ENCODE measurements around the gene CCDC91. TPM values are rescaled to one million over a fixed set of nuclear protein-coding genes. Genes with fewer than 3 reads are reported as not detected.

CCDC91 gene
- total RNA-seq, 1 donor from 2014 or later, result 51.3 TPM

DNA sequence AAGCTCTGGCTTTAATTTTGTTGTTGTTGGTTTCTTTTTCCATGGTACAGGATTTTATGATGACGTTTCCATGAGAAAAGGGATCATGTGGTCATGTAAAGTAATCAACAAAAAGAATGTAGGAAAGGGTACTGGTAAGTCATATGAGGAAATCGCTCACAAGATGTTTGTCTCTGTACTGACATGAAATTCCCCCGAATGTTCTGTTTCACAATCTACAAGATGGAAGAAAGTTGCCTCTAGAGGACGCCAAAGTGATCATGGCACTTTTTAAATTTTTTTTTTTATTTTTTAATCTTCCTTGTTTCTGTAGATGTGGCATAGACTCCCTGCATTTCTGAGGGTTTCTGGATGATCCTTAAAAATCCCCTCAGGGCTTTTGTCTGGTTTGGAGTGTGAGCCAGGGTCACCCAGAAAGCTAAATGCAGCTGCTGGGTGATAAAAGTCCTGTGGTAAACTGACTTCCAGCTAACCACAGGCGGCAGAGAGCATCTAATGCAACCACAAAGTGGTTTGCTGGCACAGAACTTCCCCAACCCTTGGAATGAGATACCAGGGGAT, 393.5 kb downstream of the CCDC91 start:
- Mint-ChIP-seq H3K36me3 (ENCODE audit: insufficient read depth) (no peaks in the 10 kb centered on the region), H3K27ac (no peak overlapping the region), H3K4me1 (ENCODE audit: low read depth) (no peaks in the 10 kb centered on the region), H3K27me3 (no peaks in the 10 kb centered on the region), H3K9me3 (ENCODE audit: low read depth) (no peaks in the 10 kb centered on the region), H3K4me3 (ENCODE audit: low read depth) (no peak overlapping the region)
- TF ChIP-seq, protein P1, sequence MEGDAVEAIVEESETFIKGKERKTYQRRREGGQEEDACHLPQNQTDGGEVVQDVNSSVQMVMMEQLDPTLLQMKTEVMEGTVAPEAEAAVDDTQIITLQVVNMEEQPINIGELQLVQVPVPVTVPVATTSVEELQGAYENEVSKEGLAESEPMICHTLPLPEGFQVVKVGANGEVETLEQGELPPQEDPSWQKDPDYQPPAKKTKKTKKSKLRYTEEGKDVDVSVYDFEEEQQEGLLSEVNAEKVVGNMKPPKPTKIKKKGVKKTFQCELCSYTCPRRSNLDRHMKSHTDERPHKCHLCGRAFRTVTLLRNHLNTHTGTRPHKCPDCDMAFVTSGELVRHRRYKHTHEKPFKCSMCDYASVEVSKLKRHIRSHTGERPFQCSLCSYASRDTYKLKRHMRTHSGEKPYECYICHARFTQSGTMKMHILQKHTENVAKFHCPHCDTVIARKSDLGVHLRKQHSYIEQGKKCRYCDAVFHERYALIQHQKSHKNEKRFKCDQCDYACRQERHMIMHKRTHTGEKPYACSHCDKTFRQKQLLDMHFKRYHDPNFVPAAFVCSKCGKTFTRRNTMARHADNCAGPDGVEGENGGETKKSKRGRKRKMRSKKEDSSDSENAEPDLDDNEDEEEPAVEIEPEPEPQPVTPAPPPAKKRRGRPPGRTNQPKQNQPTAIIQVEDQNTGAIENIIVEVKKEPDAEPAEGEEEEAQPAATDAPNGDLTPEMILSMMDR (IDR thresholded peaks at IDR 0.05; ENCODE audit: unreplicated experiment), result no peak
- DNase-seq (ENCODE audit: low spot score, unreplicated experiment), result no peak

- no peak for DNase-seq (ENCODE audit: low spot score, unreplicated experiment)
- Mint-ChIP-seq H3K27ac (no peak overlapping the region), H3K4me1 (ENCODE audit: low read depth) (no peaks in the 10 kb centered on the region), H3K36me3 (ENCODE audit: insufficient read depth) (no peaks in the 10 kb centered on the region), H3K9me3 (ENCODE audit: low read depth) (no peaks in the 10 kb centered on the region), H3K27me3 (no peaks in the 10 kb centered on the region), H3K4me3 (ENCODE audit: low read depth) (no peak overlapping the region)
- TF ChIP-seq, protein P1 (IDR thresholded peaks at IDR 0.05; ENCODE audit: unreplicated experiment), result no peak
These were observed 394.9 kb downstream of the CCDC91 start for GRCh38 chr12:28585146-28585545.

- Mint-ChIP-seq H3K4me1 (ENCODE audit: low read depth) (peaks cover 2% of the 10 kb centered on the region), H3K9me3 (ENCODE audit: low read depth) (no peaks in the 10 kb centered on the region), H3K27me3 (no peaks in the 10 kb centered on the region), H3K27ac (no peak overlapping the region), H3K36me3 (ENCODE audit: insufficient read depth) (no peaks in the 10 kb centered on the region), H3K4me3 (ENCODE audit: low read depth) (no peak overlapping the region)
- no peak for DNase-seq (ENCODE audit: low spot score, unreplicated experiment)
- TF ChIP-seq, protein P1 (IDR thresholded peaks at IDR 0.05; ENCODE audit: unreplicated experiment), result no peak
These were observed 396.2 kb downstream of the CCDC91 start for GRCh38 chr12:28586481-28586880.

DNA sequence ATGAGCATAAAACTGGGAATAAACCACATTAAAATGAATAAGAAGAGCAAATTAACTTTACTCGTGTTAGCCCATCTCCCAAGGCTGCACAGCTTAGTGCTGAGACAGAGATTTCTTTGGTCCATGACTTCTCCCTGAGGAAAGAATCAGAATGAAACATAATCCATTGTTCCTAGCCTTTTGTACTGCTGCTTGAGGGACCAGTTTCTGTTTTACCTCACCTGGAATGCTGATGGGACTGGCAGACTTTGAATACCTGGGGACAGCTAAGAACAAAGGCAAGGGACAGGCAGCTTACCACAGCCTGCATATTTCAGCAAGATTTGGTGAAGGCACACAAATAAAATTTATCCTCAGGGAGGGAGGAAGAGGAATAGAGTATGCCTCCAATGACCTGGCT, 401.6 kb downstream of the CCDC91 start:
- Mint-ChIP-seq H3K9me3 (ENCODE audit: low read depth) (peaks cover 12% of the 10 kb centered on the region), H3K36me3 (ENCODE audit: insufficient read depth) (peaks cover 1% of the 10 kb centered on the region)

More for the DNA sequence above, 401.6 kb downstream of the CCDC91 start:
- H3K27me3 Mint-ChIP-seq, result no peaks in the 10 kb centered on the region
- DNase-seq (ENCODE audit: low spot score, unreplicated experiment), result no peak
- H3K27ac Mint-ChIP-seq, result no peak overlapping the region
- H3K4me1 Mint-ChIP-seq (ENCODE audit: low read depth), result peaks cover 2% of the 10 kb centered on the region
- TF ChIP-seq, protein P1 (IDR thresholded peaks at IDR 0.05; ENCODE audit: unreplicated experiment), result no peak
- no peak overlapping the region for H3K4me3 Mint-ChIP-seq (ENCODE audit: low read depth)

Other genes with a start within 250 kb of the CCDC91 start
- gene PTHLH, start 217.7 kb upstream of the CCDC91 start, total RNA-seq, result 0.93 and 1.3 TPM in 2 replicates

All from progenitor cell of endocrine pancreas (in vitro differentiated cells).